NCI-H82 treated with DMSO at 0.1 percent for 48 hours (cell line): ENCODE results near the gene CD200R1L.

Experiments used
- DNase-seq: peaks from one replicate; lab custom pipeline; 2025; ENCODE audit not compliant: unreplicated experiment; lab: John Stamatoyannopoulos, UW

The CD200R1L gene

DNA sequence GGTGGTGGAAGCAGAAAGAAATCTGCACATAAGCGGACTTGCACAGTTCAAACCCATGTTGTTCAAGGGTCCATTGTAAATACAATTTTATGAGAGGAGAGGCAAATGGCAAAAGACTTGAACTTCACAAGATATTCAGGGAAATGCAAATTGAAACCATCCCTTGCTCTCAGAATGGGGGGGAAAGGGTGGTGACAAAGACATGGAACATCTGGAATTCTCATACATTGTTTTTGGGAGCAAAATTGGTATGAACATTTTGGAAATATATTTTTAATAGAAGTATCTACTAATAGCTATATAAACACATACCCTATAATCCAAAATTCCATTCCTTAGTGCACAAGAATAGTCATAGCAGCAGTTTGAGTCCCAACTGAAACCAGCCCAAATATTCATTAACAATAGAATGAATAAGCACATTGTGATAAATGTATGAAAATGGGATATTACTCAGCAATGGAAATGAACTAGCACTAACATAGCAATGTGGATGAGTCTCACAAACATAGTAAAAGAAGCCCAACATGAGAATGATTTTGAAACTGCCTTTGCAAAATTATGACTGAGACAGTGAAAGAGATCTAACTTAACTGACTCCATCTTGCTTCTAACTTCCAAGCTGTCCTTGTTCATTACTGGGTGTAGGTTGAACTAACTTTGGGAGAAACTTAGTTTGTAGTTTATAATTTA, 77.2 kb downstream of the CD200R1L start:
- DNase-seq = no peak

DNA sequence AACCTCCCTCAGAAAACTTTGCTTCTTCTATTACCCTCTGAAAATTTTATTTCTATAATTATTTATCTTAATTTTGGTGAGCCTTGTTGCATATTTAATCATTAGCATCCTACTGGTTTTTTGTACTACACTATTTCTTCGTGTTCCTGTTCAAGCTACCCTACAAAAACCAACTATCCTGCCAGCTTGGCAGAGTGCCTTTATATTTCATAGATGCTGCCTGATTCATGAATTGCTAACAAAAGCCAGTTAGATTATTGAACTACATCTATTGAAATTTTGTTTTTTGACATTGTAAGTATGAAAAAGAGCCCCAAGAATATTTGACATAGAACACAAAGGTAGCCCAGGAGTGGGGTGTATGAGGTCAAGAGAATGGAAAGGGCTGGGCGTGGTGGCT, 78.9 kb downstream of the CD200R1L start:
- no peak for DNase-seq

DNA sequence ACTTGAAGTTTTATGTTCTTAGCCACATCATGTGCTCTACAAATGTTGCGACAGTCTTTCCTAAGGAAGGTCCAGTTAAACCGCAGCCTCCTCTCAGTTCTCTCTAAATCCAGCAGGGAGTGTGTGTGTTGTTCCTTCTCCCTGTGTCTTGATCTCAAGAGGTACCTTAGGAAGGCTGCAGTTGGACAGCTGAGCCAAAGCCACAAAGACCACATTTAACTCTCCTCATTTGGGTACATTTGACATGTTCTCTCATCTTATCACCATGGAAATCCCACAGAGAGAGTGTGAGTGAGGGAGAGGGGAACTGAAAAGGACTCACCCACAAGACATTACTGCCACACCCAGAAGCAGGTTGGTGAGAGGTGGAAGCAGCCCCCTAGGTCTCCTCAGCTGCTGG, 79.5 kb downstream of the CD200R1L start:
- no peak for DNase-seq
